ENCODE results near the gene HOXB1.
"Not testable (repeated sequence)": the region's sequence is repeated elsewhere in the genome, so short reads cannot be mapped to it uniquely, and the experiment has no call there.

Gene HOXB1

DNA sequence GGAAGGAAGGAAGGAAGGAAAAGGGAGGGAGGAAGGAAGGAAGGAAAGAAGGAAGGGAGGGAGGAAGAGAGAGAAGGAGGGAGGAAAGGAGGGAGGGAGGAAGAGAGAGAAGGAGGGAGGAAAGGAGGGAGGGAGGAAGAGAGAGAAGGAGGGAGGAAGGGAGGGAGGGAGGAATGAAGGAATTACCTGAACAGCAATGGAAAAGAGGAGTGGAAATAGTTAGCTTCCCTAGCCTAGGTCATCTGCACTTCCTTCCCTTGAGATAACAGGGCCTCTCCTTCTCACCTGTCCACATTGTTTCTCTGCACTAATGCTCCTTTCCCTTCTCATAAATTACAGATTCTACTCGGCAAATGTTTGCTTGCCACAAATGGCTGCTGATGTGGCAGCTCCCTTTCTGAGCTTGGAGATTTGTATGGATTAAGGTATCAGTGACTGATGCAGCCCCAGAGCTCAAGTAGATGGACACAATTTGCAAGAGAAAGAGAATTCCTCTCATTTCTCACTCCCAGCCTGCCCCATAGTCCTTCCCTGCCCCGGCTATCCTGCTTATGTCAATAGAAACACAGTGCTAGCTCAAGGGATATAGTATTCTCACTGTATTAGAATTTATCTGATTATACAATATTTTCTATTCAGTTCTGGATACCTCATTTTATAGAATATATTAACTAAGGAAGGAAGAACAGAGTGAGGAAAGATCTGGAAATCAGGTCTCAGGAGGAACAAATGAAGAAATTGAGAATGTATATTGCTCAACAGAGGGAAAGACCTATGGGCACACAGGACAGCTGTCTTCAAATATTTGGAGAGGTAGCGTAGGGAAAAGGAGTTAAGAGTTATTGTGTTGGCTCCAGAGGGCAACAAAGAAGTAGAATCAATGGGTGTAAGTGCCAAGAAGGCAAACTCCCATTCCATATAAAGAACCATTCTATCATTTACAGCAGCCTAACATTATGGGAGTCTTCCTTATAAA, 14.6 kb downstream of the HOXB1 start:
- no peak for DNase-seq

DNA sequence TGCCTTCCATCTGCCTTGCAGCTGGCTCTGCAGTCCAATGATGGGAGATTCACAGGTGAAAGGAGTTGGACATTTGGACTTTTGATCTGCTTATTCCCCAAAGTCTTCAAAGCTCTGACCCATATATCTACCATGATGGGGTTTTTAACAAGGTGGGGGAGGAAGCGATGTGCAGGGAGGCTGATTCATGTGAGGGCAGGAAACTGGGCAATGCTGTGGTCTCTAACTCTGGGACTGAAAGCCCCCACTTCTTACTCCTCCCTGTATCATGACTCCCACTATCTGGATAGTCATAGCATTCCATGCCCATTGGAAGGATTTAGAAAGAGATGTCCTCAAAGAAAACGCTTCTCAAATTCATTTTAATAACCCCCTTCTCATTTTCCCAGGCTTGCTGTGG, 16.3 kb downstream of the HOXB1 start:
- DNase-seq: no peak

DNA sequence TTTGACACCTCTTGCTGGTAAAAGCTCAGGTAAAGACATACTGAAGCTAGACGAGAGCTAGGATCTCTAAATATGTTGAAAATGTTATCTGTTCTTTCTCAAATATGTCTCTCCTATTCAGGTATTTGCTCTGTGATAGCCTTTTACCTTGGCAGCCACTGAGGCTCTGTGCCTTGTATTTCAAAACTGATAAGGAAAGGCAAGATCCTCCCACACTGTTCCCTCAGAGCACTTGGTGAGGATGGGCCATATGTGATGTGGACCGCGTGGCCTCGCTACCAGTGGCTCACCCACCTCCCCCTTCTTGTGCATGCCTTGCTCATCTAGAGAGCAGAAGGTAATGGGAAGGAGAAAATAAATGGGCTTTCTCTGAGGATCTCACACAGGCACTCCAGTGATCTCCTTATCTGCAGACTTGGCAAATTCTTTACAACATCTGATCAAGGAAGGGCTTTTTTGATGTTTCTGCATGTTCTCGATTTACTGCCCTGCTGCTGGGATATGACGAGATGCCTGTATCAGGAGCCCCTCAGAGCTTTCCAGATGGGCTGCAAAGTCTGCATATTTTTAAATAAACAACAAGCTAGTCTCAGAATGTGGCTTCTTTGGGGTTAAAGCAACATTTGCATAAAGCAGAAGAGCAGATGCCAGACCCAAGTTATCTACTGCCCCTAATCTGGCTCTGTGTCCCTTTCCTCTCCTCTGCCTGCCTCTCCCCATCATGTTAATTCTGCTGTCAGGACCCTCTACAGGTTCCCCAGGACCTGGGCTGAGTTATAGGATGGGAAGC, 16.9 kb downstream of the HOXB1 start:
- no peak for DNase-seq

DNA sequence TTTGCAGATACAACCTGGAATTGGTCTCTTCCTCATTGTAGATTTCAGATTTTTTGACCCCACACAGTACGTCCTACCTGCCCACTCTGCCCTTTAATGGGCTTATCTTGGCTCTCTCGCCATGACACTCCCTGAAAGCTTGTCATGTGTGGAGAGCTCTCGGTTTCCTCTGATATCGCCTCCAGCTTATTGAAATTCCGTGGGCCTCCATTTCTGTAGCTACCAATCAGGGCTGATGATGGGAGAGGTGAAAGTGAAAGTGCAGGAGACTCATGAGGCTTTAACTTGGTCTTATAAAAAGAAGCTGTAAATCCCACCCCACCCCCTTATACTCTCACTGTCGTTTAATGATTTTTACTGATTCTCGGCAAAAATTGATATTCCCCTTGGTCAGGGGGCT, 17.7 kb downstream of the HOXB1 start:
- DNase-seq: no peak

DNA sequence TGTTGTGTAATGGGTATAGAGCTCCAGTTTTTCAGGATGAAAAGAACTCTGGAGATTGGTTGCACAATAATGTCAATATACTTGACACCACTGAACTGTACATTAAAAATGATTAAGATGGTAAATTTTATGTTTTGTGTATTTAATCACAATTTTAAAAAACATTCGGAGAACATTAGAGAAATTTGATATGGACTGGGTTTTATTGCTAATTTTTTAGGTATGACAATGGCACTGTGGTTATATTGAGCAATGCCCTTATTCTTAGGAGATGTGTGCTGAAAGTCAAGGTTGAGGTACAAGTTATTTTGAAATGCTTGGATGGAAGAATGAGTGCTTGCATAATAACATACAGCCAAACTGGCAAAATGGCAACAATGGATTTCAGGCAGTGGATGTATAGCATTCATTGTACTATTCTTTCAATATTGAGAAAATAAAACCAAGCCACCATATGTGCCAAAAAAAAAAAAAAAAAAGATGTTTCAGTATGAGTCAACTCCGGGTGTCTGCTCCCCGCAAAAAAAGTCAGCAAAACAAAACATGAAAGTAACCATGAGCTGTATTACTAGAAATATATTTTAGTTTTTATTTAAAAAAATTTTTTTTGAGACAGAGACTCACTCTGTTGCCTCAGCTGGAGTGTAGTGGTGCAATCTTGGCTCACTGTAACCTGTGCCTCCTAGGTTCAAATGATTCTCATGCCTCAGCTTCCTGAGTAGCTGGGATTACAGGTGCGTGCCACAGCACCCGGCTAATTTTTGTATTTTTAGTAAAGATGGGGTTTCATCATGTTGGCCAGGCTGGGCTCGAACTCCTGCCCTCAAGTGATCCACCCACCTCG, 19.8 kb downstream of the HOXB1 start:
- peak in 2 of 4 experiments; percentile 19 to 30 for DNase-seq

DNA sequence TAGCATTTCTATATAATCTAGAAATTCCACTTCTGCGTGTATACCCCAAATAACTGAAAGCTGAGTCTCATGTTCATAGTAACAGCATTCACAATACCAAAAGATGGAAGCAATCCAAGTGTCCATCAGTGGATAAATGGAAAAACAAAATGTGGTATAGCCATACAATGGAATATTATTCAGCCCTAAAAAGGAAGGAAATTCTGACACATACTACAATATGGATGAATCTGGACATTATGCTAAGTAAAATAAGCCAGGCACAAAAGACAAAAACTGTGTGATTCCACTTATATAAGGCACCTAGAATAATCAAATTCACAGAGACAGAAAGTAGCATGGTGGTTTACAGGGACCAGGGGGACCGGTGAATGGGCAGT, 20.4 kb downstream of the HOXB1 start:
- no peak for DNase-seq

DNA sequence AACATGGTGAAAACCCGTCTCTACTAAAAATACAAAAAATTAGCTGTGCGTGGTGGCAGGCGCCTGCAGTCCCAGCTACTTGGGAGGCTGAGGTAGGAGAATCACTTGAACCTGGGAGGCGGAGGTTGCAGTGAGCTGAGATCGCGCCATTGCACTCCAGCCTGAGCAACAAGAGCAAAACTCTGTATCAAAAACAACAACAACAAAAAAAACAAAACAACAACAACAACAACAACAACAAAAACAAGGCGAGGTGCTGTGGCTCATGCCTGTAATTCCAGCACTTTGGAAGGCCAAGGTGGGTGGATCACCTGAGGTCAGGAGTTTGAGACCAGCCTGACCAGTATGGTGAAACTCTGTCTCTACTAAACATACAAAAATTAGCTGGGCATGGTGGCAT, 21.1 kb downstream of the HOXB1 start:
- DNase-seq: not testable (repeated sequence)

DNA sequence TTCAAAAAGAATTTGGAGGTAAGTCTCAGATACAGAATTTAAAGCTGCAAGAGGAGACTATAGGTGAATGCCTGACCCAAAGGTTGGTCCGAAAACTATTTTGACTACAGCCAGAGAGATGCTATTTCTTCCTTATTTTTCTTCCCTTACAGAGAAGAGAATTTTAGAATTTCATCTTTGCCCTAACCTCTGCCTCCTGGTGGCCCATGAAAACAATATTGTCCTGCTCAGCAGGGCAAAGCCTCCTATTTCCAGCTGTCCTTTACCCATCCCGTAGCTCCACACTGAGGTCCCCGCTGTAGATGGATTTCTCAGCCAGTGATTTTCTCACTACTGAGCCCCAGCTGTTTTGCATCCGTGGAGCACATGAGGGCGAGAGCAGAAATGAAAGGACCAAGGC, 24.6 kb downstream of the HOXB1 start:
- DNase-seq: no peak

DNA sequence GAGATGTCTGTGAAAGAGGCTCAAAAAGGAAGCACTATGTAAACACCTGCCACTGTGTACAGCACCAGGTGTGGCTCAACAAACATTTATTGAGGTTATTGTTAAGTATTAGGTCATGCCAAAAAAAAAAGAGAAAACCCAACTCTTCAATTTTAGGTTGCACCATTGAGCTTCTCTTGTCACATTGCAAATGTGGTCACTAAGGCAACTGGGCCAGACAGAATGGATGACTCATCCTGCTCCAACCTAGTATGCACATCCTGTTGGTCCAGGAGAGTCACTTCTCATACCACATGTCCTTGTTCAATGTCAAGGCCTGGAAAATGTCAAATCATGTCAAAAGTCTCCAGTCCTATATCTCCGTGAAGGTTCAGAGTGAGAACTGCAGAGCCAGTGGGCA, 25.0 kb downstream of the HOXB1 start:
- peak in 2 of 4 experiments; percentile 12 to 13 for DNase-seq

DNA sequence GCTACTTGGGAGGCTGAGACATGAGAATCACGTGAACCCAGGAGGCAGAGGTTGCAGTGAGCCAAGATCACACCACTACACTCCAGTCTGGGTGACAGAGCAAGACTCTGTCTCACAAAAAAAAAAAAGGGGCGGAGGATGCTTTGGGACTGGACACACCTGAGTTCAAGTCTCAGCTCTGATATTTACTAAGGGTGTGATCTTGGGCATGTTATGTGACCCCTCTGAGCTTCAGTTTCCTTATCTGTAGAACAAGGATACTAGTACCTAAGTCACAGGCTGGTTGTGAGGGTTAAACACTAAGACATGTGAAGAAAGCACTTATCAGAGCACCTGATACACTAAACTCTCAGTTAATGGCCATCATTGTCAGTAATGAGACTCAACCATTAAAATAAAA, 25.9 kb downstream of the HOXB1 start:
- no peak for DNase-seq

DNA sequence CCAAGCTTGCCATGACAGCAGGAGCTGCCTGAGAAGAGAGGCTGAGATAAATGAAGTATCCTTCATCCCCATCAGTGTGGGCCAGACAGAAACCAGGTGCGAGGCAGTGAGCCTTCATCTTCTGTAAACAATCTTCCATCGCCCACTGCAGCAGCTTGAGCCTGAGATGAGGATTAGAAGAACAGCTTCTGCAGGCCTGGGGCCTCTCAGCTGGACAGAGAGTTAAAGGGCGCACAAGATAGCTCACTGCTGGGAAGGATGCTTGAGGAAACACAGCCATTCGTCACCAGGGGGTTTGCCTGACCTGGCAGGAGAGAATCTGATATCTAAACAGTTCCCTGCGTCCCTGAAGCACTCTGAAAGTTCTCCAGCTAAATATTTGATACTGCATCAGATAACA, 27.1 kb downstream of the HOXB1 start:
- DNase-seq: no peak

DNA sequence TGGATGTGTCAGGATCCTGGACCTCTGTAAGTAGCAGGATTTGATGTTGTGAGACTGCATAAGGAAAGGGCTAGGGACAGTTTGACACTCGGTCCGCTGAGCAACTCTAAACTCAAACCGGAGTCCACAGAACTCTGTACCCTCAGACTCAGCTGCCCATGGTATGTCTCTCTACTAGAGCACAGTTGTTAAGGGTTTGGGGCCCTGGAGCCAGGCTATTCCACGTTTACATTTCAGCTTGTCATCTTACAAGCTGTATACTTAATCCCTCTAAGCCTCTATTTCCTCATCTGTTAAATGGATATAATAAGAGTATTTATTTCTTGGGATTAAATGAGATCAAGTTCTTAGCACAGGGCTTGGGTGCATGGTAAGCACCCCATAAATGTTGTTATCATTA, 27.9 kb downstream of the HOXB1 start:
- no peak for DNase-seq

DNA sequence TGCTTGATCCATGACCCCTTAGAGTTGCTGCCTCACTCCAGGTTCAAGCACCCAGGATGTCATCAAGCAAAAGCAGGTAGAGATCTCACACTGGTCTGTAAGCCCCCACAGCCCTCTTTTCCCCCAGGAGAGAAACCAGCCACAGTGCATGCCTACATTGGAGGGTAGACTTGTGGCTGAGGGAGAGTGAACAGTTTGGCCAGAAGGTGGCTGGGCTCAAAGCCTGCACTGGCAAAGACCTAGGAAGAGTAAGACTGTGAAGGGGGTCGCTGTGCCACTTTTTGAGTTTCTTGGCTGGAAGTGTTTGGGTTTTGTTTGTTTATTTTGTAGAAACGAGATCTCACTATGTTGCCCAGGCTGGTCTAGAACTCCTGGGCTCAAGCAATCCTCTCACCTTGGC, 28.5 kb downstream of the HOXB1 start:
- DNase-seq: no peak

DNA sequence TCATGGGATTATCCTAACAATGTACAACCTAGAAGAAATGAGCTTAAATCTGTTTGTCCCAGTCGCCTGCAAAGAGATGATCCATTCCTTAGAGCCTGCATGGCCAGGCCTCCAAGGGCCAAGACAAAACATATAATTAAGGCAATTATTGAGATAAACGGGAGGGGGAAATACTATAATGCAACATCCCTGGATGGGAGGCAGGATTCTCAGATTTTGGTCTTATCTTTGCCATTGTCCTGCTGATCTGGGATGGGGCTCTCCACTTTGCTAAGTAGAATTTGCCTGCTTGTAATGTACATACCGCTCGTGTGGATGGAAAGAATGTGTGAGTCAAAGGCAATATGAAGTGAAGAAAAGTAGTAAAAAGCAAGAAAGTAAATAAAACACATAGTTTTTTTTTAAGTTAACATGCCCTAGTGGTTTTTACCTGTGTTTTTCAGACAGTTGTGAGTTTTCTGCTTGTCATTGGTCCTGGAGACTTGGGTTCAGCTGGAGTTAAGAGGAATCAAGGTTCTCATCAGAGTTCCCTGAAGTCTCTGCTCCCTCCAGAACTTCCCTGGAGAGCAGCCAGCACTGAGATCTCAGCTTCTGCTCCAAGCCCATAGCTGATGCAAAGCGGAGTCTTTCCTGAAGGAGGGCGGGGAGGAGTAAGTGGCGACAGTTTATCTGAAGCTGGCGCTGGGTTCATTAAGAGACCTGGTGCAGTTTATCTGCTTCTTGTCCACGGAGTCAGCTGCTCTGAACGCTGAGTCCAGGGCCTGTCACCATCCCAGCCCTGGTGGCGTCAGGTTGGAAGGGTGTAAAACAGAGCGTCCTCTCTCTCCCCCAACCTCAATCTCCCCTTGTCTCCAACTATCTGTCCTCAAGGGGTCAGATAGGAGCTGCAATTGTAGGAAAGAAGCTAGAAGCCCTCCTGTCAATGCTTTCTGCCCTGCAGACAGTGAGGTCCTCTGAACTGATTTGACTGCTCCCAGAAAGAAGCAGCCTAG, 30.1 kb downstream of the HOXB1 start:
- no peak for DNase-seq

DNA sequence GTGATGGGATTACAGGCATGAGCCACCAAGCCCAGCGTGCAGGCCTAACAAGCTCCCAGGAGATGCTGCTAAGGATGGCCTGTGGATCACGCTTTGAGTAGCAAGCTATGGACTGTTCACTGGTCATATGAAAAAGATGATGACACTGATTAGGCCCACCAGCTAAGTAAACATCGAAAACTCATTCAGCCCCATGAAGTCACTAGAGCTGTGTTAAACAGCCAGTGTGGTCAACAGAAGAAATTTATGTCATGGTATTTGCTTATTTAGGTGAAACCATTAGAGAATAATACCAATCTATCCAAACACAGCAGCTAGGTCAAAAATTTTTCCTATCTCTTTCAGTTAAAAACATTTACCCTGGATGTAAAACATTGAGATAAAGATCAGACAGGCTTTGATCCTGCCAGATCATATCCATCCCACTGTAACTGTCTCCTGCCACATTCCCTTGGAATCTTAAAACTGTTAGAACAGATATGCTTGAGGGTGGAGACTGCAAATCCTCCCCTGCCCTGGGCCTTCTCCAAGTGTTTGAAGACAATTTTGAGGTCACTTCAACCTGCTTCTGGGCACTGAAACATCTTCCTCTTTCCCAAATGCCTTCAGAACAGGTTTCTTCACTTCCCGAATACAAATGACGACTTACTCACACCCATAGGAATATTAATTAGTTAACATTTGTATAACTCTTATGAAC, 30.9 kb downstream of the HOXB1 start:
- no peak for DNase-seq

DNA sequence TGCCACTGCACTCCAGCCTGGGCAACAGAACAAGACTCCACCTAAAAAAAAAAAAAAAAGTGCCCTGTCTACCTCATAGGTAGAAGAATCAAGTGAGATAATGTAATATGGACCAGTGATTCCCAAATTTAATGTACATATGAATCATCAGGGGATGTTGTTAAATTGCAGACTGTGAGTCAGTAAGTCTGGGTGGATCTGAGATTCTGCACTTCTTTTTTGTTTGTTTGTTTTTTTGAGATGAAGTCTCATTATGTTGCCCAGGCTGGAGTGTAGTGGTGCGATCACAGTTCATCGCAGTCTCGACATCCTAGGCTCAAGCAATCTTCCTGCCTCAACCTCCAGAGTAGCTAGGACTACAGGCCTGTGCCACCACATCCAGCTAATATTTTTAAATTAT, 31.6 kb downstream of the HOXB1 start:
- no peak for DNase-seq

DNA sequence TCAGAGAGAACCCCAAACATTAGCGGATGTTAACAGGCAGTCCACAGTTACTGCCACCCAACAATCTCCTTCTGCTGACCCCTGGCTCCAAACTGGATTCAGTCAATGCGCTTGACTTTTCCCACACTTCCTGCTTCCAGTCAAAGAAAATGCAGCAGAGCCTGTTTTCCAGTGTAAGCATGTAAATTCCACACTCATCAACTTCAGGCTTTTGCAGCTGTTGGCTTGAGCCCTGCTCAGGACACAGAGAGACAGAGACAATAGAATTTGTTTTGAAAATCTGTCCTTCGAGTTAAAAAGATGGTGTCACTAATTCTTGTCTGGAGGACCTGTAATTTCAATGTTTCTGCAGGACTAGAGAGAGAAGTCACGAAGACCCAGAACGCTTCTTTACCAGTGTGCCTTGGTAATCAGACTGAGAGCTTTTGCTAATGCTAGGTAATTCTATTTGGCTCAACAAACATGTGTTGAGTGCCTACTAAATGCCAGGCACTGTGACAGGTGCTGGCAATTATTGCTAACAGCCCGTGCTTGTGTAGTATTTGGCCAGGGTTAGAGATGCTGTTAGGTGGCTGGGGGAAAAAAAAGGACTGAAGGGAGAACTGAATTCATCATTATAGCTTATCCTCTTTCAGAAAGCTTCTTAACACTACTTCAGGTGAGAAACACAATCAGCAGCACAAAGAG, 32.5 kb downstream of the HOXB1 start:
- no peak for DNase-seq

DNA sequence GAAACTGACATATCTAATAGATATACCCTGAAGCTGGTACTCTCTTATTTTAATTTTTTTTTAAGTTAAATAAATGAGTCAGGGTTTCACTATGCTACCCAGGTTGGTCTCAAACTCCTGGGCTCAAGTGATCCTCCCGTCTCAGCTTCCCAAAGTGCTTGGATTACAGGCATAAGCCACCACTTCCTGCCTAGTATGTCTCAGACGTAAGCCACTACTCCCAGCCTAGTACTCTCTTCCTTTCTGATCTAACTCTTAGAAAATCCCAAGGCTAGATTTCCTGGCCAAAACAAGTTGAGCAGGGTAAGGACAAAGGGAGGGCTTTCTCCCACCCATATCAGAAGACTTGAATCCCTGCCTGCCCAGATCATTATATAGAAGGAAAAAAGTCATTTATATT, 33.7 kb downstream of the HOXB1 start:
- no peak for DNase-seq

DNA sequence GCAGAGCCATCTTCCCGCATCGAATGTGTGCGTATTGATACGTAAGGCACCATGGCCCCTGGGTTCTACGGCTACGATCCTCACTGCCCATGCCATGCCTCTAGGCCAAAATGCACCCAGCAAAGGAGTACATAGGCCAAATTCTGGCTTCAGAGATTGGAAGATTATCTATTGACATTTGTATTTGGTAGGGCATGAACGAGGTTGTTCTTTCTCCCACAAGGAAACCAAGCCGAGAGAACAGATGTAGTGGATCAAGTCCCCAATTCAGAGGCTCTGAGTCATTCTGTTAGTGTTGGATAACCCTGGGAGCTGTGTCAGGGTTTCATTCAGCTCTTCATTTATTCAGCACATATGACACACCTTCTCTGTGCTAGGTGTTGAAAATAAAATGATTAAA, 36.5 kb downstream of the HOXB1 start:
- no peak for DNase-seq
